Nucleus accumbens (tissue), 56 donors: ENCODE measurements around the gene ATP10A.
"Not testable (repeated sequence)": the region's sequence is repeated elsewhere in the genome, so short reads cannot be mapped to it uniquely, and the experiment has no call there.

ENCODE experiments used
- DNase-seq, 56 donors: peaks; one replicate each; lab custom pipeline; 2025; lab: John Stamatoyannopoulos, UW

ATP10A gene

DNA sequence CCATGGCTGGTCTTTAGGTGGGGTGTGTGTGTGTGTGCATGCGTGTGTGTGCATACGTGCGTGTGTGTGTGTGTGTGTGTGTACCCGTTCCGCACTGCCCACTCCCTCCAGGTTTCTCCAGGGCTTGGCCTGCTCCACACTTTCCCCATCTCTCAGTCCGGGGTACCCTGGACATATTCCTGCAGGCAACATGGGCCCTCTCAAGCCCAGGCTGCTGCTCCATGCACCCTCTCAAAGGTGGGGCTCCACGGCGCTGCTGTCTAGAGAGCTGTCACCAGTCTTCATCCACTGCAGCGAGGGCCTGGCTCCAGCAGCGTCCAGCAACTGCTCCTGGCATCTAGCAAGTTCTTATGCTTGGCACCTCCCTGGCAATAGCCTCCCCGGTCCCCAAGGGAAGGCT lies 86.1 kb downstream of the ATP10A start:
- no peak for DNase-seq

DNA sequence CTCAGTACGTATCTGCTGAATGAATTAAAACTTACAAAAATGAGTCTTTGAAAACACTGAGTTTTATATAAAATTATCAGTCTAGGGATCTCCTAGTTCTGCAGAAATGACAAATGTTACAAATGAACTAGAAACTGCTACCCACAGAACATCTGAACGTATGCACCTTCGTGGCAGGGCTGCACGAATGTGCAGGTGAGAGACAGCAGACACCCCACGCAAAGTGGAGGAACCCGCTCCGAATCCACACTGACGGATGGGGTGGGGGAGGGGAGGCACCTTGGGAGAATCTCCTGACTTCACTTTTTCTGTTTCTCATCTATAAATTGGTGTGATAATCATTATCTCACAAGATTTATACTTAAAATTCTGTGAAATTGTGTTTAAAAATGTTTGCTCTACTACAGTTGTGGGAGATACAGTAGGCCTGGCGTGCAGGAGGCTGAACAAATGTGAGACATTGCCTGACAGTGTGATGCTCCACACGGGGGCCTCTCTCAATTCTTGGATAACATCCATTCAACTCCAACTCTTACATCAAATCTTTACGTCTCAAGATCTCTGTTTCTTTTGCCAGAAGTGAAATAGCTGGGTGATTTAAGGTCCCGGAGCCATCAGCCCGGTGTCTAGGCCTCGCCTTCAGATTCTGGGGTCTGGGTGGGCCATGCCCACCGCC lies 86.9 kb downstream of the ATP10A start:
- peak in 23 of 56 donors; percentile 3 to 62 (median 18) for DNase-seq

DNA sequence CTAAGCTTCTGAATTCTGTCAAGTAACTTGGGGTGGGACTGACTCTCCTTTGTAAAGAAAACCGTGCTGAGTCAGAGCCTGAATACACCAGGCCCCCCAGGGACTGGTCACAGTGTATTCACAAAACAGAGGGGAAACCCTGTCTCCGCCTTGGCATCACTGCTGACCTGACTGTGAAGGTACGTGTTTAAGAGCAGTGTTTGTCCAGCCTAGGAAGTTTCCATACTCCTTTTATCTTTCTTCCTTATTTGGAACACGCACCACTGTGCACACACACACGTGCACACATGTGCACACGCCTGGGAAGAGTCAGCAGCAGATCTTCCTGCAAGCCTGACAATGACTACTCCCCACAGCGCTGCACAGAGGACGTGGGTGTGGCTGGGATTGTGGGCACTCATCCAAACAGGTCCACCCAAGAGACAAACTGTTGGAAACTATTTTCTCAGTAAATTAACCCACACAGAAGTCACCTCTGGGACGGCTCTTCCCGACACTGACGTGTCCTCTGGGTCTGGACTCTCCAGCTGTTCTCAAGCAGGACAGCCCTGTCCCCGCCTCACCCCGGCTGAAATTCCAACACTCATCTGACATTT lies 87.7 kb downstream of the ATP10A start:
- DNase-seq = no peak

DNA sequence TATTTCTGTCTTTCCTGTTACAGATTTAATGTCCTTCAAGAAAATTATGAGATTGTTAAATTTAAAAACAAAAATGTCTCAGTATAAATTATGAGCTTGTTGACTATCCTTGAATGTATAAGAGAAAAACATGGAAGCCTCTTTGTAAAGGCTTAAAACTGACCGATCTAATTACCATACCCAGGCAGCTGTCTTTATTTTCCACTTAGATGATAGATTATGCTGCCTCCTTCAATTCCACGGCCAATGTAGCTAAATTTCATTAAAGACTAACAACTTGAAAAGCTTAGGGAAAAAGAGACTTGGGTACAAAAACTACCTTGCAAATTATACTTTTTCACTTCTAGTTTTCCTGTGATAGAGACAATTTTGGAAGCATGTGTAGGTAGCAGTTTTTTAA lies 88.3 kb downstream of the ATP10A start:
- no peak for DNase-seq

DNA sequence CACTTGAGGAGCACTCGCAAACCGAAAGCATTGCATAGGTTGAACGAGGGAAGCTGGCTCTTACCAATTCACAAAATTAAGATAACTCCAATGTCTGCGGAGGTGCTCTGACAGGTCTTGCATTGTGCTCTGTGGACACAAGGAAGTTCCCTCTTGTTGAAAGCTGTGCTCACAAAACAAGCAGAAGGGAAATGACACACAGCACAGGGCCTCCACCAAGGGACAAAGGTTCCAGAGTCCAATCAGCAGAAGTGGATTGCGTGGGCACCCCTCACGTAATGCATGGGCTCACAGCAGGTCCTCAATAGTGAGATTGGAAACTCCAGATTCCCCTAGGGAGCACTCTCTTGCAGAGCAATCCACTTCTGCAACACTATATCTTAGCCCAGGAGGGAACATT lies 89.9 kb downstream of the ATP10A start:
- no peak for DNase-seq

DNA sequence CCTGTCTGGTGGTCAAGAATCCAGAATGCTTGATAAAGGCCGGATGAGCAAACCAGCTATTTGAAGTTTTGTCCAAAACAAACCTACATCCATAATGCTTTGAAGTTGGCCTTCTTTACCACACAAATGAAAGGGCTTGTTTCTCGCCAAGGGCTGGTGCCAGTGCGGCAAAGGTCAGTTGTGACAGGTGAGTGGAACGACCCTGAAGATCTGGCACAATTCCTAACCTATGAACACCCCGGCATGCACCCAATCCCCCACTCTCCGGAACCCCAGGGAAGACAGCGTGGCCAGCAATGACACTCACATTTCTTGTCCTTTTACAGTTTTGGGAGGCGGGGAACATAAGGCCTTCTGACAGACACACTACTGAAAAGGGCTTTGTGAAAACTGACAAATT lies 90.6 kb downstream of the ATP10A start:
- no peak for DNase-seq

DNA sequence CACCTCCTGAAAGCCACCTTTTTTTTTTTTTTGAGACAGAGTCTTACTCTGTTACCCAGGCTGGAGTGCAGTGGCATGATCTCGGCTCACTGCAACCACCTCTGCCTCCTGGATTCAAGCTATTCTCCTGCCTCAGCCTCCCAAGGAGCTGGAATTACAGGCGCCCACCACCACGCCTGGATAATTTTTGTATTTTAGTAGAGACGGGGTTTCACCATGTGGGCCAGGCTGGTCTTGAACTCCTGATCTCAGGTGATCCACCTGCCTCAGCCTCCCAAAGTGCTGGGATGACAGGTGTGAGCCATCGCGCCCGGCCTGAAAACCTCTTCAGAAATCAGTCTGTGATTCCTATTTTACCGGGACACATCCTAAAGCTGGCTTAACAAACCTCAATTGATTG lies 91.4 kb downstream of the ATP10A start:
- DNase-seq = not testable (repeated sequence)

DNA sequence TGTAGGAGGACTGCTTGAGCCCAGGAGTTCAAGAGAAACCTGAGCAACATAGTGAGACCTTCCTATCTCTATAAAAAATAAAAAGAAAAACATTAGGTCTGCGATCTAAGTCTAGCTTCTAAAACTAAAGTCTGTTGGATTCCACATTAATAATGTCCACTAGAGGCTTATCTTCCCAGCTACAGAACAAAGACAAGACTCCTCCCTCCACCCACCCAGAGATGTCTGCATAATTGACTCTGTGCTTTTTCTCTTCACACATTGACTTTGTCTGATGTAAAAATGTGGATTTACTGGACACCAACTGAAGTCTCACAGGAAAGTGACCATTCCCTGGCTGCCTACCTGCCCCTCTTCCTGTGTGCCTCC lies 91.8 kb downstream of the ATP10A start:
- DNase-seq = no peak

DNA sequence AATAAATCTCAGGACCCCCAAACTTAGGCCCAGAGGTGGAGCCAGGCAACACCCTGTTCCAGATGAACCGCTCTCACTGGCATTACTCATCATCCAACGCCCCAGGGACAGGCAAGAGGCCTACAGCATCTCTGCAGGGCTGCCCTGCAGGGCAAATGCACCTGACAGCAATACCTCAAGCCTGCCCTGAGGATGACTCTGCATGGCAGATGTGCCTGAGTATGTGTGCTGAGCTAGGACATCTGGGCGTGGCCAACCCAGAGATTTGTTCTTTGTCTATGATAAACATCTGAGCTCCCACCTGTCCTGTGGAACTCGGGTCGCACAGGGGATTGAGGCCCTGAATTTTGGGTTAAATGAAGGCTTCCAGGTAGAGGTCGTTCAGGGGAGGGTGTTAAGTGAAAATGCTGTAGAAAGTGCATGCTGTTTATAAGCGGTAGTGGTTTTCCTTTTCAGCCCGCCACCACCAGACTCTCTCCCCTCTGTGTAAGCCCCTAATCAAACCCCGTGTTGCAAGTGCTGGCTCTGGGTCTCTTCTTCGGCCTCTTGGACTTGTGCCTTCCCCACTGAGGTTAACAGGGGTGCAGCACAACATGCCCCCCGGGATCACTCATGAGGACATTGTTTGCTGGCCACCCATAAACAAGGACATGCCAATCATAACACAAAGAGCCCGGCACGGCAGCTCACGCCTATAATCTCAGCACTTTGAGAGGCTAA lies 92.3 kb downstream of the ATP10A start:
- DNase-seq = no peak

DNA sequence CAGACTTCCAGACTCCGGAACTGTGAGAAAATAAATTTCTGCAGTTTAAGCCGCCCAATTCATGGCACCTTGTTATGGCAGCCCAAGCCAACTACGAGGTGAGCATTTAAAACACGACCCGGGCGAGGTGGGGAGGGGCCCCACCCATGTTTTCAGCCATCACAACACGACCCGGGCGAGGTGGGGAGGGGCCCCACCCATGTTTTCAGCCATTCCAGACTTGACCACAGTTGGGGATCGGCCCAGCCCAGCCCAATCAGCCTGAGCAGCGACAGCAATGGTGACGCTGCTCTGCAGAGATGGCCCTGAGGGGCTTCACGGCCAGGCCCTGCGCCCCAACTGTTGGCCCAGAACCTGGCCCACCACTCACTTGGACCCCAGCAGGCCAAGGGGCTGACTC lies 93.1 kb downstream of the ATP10A start:
- DNase-seq = no peak

DNA sequence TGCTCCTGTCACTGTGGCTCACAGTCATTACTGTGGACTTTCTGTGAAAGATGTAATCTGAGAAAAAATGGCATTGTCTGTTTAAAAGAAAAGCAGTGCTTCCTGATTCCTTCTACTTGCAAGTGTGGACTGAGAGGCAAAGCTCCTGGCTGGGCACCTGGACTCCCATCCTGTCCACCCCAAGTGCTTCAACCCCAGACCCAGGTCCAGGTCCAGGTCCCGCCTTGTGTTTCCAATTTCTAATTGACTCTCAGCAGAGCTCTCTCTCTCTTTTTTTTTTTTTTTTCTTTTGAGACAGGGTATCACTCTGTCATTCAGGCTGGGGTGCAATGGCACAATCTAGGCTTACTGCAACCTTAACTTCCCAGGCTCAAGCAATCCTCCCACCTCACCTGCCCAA lies 94.9 kb downstream of the ATP10A start:
- no peak for DNase-seq

DNA sequence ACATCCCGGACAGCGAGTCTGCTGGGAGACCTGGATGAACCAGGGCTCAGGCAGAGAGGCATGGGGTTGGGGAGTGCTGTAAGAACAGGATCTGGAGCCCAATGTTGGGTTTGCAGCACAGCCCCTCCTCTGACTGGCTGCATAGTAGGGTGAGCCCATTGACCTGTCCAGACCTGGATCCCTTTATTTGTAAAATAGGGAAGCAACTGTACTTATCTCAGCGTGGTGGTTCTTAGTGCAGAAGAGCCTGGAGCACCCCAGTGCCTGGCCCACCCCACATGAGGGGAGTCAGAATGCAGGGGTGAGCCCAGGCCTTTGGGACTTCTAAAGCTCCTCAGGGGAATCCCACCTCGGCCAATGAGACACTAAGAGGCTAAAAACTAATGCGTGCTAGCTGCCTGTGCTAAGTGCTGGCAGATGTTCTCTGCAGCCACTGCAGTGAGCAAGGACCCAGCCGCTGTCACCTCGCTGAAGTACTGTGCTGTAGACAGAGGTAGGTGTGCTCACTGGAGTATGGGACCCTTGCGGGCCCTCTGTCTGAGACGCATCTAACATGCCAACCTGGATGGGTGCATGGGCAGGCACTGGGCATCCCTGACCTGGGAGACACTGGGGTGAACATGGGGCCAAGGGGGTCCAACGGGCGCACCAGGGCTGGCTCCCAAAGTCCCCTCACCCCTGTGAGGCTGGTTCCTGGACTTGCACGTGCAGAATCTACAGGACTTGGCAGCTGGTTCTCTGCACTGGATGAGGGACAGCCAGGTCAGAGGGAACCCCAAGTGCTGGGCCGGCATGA lies 95.6 kb downstream of the ATP10A start:
- DNase-seq = no peak

DNA sequence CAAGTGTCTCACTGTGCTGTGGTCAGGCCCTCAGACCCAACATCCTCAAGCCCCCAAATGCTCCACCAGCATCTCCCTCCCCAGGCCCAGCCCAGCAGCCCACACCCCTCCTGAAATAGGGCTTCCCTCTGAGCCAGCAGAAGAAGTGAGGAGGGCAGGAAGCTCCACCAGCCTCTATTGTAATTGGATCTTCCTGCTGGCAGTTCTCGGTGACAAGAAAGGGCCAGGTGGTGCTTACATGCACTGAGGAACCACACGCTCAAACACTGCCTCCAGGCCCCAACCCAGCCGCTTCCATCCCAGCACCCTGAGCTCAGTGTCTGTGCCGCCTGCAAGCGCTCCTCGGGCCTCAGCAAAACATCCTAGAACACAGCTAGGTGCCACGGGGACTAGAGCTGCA lies 96.7 kb downstream of the ATP10A start:
- DNase-seq = no peak

DNA sequence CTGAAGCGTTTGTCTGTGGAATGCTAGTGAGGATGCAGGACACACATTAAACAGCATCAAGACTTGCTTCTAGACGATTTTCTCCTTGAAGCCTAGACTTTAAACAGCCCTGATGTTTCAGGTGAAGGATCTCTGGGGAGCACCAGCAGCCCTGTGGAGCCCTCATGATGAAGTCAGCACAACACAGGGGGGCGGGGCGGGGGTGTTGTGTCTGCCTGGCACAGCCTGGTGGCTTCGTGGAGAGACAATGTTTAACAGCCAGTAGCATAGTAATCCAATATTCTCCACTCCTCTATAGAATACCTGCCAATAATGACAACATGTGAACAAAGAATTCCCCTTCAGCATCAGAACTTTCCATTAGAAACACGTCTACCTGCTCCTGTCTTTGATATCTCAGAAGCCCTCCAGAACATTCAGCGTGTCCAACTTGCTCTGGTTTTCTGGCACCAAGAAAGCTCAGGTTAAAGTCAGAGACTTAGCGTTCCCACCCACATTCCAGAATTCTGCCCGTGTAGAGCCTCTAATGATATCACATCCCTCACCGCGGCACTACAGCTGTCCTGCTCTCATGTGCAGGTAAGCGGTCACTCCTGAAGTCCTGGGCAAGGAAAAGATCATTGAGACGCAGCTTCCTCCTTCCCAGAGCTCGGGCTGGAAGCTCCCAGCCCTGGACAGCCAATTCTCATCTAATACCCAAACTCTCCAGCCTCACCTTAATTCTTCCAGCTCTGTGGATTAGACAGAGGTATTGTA lies 98.0 kb downstream of the ATP10A start:
- no peak for DNase-seq

DNA sequence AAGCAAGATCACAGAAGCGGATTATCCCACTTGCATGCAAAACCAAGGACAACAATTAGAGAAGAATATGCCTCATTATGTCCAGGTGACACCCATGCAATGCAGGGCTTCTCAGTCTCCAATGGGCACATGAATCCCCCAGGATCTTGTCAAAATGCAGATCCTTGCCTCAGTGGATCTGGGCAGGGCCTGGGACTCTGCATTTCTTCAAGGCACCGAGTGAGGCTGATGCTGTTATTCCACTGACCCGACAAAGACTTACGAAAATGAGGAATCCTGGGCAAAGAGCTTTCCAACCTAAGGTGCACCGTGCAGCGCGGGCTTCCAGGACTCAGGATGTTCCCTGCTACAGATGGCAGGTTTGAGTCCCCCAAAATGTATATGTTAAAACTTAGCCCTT lies 99.2 kb downstream of the ATP10A start:
- no peak for DNase-seq

DNA sequence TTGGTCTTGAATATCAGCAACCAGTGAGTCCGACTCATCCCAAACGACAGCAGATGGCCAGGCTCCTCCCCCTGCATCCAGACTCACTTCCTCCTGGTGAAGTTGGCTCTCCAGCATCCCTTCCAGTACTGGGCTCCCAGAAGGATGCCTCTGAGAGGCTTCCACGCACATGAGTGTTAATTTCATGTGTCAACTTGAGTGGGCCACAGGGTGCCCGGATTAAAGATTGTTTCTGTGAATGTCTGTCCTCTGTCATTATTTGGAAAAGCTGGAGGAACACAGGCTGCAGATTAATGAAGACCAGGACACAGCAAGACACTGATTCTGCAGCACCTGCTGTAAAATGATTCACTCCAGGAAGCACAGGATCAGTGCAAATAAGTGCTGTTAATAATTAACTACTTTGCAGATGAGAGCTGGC lies 99.8 kb downstream of the ATP10A start:
- no peak for DNase-seq

DNA sequence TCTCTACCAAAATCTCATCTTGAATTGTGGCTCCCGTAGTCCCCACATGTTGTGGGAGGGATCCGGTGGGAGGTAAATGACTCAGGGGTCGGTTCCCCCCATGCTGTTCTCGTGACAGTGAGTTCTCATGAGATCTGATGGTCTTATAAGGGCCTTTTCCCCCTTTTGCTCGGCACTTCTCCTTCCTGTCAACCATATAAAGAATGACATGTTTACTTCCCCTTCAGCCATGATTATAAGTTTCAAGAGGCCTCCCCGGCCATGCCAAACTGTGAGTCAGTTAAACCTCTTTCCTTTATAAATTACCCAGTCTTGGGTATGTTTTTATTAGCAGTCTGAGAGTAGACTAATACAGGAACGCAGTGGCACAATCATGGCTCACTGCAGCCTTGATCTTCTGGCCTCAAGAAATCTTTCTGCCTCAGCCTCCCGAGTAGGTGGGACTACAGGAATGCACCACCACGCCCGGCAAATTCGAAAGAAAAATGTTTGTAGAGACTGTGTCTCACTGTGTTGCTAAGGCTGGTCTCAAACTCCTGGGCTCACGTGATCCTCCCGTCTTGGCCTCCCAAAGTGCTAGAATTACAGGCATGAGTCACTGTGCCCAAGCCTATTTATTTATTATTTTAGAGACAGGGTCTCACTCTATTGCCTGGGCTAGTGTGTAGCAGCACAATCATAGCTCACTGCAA lies 101.0 kb downstream of the ATP10A start:
- DNase-seq = no peak

DNA sequence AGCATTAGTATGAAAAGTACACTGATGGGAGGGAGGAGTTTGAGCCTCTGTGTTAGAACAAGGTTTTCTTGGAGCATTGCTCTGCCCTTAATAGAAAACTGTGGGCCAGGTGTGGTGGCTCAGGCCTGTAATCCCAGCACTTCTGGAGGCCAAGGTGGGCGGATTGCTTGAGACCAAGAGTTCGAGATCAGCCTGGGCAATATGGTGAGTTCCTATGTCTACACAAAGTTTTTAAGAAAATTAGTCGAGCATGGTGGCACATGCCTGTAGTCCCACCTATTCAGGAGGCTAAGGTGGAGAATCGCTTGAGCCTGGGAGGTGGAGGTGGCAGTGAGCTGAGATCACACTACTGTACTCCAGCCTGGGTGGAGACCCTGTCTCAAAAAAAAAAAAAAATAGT lies 103.7 kb downstream of the ATP10A start:
- DNase-seq = no peak

DNA sequence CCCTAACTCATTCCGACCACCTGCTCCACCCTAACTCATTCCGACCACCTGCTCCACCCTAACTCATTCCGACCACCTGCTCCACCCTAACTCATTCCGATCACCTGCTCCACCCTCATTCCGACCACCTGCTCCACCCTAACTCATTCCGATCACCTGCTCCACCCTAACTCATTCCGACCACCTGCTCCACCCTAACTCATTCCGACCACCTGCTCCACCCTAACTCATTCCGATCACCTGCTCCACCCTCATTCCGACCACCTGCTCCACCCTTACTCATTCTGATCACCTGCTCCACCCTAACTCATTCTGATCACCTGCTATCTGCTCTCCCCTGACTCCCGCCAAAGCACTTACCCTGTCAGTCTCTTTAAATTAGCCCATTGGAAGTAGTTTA lies 104.5 kb downstream of the ATP10A start:
- DNase-seq = not testable (repeated sequence)
